ENCODE measurements around the gene HCFC2. TPM values are rescaled to one million over a fixed set of nuclear protein-coding genes. Genes with fewer than 3 reads are reported as not detected.

HCFC2 gene
- total and polyA plus RNA-seq, 8 donors = 2.9 to 50.1 (median 11.9) TPM

GRCh38 chr12:104072099-104072498 is 7.8 kb downstream of the HCFC2 start:
- H3K27ac ChIP-seq = no peak overlapping the region

GRCh38 chr12:104073699-104074098 is 9.4 kb downstream of the HCFC2 start:
- H3K27ac ChIP-seq = no peak overlapping the region
- peaks cover 10 to 46% (median 37%) of the 10 kb centered on the region in 4 donors for H3K36me3 ChIP-seq
- H3K4me3 ChIP-seq = no peak overlapping the region
- DNase-seq = no peak
- intact Hi-C loops (cut with DNase I; ENCODE audit: low total_unique reads) = no loop called here
- peaks cover 0 to 18% (median 7%) of the 10 kb centered on the region in 4 donors for H3K4me1 ChIP-seq
- 95 to 100% (median 97%) methylated on average over 1 of the region's 1 CpG for WGBS, 5 donors
- no peaks in the 10 kb centered on the region for H3K9me3 ChIP-seq
- no peaks in the 10 kb centered on the region for H3K27me3 ChIP-seq
- TF ChIP-seq EP300 (IDR thresholded peaks at IDR 0.05) = no peak
- TF ChIP-seq CTCF (IDR thresholded peaks at IDR 0.05) = no peak
- TF ChIP-seq POLR2A (IDR thresholded peaks at IDR 0.05) = no peak
- TF ChIP-seq POLR2AphosphoS5 (IDR thresholded peaks at IDR 0.05) = no peak

More at GRCh38 chr12:104072099-104072498, 7.8 kb downstream of the HCFC2 start:
- Histone ChIP-seq H3K9me3 (no peaks in the 10 kb centered on the region), H3K4me3 (no peak overlapping the region), H3K4me1 (peaks cover 0 to 33% (median 14%) of the 10 kb centered on the region in 4 donors), H3K36me3 (peaks cover 10 to 60% (median 40%) of the 10 kb centered on the region in 4 donors), H3K27me3 (no peaks in the 10 kb centered on the region)
- DNase-seq = no peak
- TF ChIP-seq POLR2A (IDR thresholded peaks at IDR 0.05) (no peak), POLR2AphosphoS5 (IDR thresholded peaks at IDR 0.05) (no peak), CTCF (IDR thresholded peaks at IDR 0.05) (no peak), EP300 (IDR thresholded peaks at IDR 0.05) (no peak)
- intact Hi-C loops (cut with DNase I; ENCODE audit: low total_unique reads) = no loop called here
- WGBS, 5 donors = 81 to 96% (median 86%) methylated on average over 2 of the region's 2 CpGs

GRCh38 chr12:104079024-104079423 is 14.7 kb downstream of the HCFC2 start:
- H3K36me3 ChIP-seq = peaks cover 15 to 49% (median 28%) of the 10 kb centered on the region in 4 donors
- WGBS, 5 donors = 71 to 91% (median 75%) methylated on average over 1 of the region's 1 CpG
- no peak overlapping the region for H3K27ac ChIP-seq
- peaks cover 0 to 28% (median 7%) of the 10 kb centered on the region in 4 donors for H3K4me1 ChIP-seq
- intact Hi-C loops (cut with DNase I; ENCODE audit: low total_unique reads) = no loop called here
- no peak for DNase-seq
- H3K27me3 ChIP-seq = no peaks in the 10 kb centered on the region
- H3K9me3 ChIP-seq = no peaks in the 10 kb centered on the region
- no peak overlapping the region for H3K4me3 ChIP-seq
- TF ChIP-seq EP300 (IDR thresholded peaks at IDR 0.05) (no peak), CTCF (IDR thresholded peaks at IDR 0.05) (no peak), POLR2AphosphoS5 (IDR thresholded peaks at IDR 0.05) (no peak), POLR2A (IDR thresholded peaks at IDR 0.05) (no peak)

GRCh38 chr12:104080764-104081163 is 16.4 kb downstream of the HCFC2 start:
- intact Hi-C loops (cut with DNase I; ENCODE audit: low total_unique reads) = no loop called here
- TF ChIP-seq POLR2A (IDR thresholded peaks at IDR 0.05) = no peak
- no peak for TF ChIP-seq POLR2AphosphoS5 (IDR thresholded peaks at IDR 0.05)
- TF ChIP-seq EP300 (IDR thresholded peaks at IDR 0.05) = no peak
- Histone ChIP-seq H3K9me3 (no peaks in the 10 kb centered on the region), H3K4me3 (no peak overlapping the region), H3K27ac (no peak overlapping the region), H3K36me3 (peaks cover 15 to 55% (median 35%) of the 10 kb centered on the region in 4 donors), H3K4me1 (peaks cover 0 to 28% (median 7%) of the 10 kb centered on the region in 4 donors), H3K27me3 (no peaks in the 10 kb centered on the region)
- 78 to 86% (median 83%) methylated on average over 1 of the region's 1 CpG for WGBS, 5 donors
- DNase-seq = no peak

- Histone ChIP-seq H3K4me3 (no peak overlapping the region), H3K4me1 (peaks cover 0 to 24% (median 5%) of the 10 kb centered on the region in 4 donors), H3K27ac (no peak overlapping the region), H3K36me3 (peaks cover 33 to 74% (median 66%) of the 10 kb centered on the region in 4 donors), H3K9me3 (no peaks in the 10 kb centered on the region), H3K27me3 (no peaks in the 10 kb centered on the region)
- DNase-seq = no peak
- intact Hi-C loops (cut with DNase I; ENCODE audit: low total_unique reads) = no loop called here
- TF ChIP-seq POLR2AphosphoS5 (IDR thresholded peaks at IDR 0.05) (no peak), POLR2A (IDR thresholded peaks at IDR 0.05) (no peak), EP300 (IDR thresholded peaks at IDR 0.05) (no peak), CTCF (IDR thresholded peaks at IDR 0.05) (no peak)
- WGBS, 5 donors = 85 to 91% (median 89%) methylated on average over 8 of the region's 8 CpGs
Measured at GRCh38 chr12:104083769-104084475, 19.6 kb downstream of the HCFC2 start.
